ENCODE results near the gene NSMCE4A. TPM values are rescaled to one million over a fixed set of nuclear protein-coding genes. Genes with fewer than 3 reads are reported as not detected.
A peak's percentile ranks its signal among the peaks of the same experiment; 100 is the strongest.
"Not testable (repeated sequence)": the region's sequence is repeated elsewhere in the genome, so short reads cannot be mapped to it uniquely, and the experiment has no call there.

NSMCE4A gene
- total RNA-seq, 6 experiments from 2014 or later: 17.0 to 46.5 (median 30.6) TPM

- no peaks in the 10 kb centered on the region for H3K27me3 ChIP-seq
- no peaks in the 10 kb centered on the region for H3K36me3 ChIP-seq
- H3K4me3 ChIP-seq: no peak overlapping the region
- H3K9me3 ChIP-seq: no peaks in the 10 kb centered on the region
- 68% methylated on average over 2 of the region's 3 CpGs for WGBS (ENCODE audit: insufficient coverage, low coverage, low lambda C conversion rate, missing lambda C conversion rate)
- ATAC-seq (no peak), DNase-seq (no peak)
- intact Hi-C loops (cut with DNase I): no loop called here
- H3K4me1 ChIP-seq: peaks cover 0 to under 1% (median under 1%) of the 10 kb centered on the region in 4 donors
- TF ChIP-seq POLR2A (IDR thresholded peaks at IDR 0.05): no peak
- TF ChIP-seq, protein P1, sequence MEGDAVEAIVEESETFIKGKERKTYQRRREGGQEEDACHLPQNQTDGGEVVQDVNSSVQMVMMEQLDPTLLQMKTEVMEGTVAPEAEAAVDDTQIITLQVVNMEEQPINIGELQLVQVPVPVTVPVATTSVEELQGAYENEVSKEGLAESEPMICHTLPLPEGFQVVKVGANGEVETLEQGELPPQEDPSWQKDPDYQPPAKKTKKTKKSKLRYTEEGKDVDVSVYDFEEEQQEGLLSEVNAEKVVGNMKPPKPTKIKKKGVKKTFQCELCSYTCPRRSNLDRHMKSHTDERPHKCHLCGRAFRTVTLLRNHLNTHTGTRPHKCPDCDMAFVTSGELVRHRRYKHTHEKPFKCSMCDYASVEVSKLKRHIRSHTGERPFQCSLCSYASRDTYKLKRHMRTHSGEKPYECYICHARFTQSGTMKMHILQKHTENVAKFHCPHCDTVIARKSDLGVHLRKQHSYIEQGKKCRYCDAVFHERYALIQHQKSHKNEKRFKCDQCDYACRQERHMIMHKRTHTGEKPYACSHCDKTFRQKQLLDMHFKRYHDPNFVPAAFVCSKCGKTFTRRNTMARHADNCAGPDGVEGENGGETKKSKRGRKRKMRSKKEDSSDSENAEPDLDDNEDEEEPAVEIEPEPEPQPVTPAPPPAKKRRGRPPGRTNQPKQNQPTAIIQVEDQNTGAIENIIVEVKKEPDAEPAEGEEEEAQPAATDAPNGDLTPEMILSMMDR (IDR thresholded peaks at IDR 0.05): no peak
- no peak overlapping the region for H3K27ac ChIP-seq
Measured at GRCh38 chr10:121941532-121941931, 33.5 kb downstream of the NSMCE4A start.

DNA sequence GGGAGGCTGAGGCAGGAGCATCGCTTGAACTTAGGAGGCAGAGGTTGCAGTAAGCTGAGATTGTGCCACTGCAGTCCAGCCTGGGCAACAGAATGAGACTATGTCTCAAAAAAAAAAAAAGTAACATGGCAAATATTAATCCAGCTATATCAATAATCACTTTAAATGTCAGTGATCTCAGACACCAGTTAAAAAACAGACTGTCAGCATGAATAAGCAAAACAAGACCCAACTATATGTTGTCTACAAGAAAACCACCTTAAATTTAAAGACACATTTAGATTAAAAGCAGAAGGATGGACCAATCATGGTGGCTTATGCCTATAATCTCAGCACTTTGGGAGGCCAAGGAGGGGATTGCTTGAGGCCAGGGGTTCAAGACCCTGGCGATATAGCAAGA, 38.7 kb downstream of the NSMCE4A start:
- Histone ChIP-seq H3K9me3 (no peaks in the 10 kb centered on the region), H3K27me3 (no peaks in the 10 kb centered on the region), H3K4me3 (no peak overlapping the region), H3K4me1 (peaks cover 0 to 16% (median 4%) of the 10 kb centered on the region in 4 donors), H3K36me3 (no peaks in the 10 kb centered on the region), H3K27ac (peak overlapping the region in 2 of 3 donors; percentile 57 to 61)
- TF ChIP-seq POLR2A (IDR thresholded peaks at IDR 0.05): no peak
- intact Hi-C loops (cut with DNase I): no loop called here
- no peak for DNase-seq
- peak; percentile 7 to 41 (median 20) for ATAC-seq
- WGBS (ENCODE audit: insufficient coverage, low coverage, low lambda C conversion rate, missing lambda C conversion rate): 64% methylated on average over 1 of the region's 2 CpGs

DNA sequence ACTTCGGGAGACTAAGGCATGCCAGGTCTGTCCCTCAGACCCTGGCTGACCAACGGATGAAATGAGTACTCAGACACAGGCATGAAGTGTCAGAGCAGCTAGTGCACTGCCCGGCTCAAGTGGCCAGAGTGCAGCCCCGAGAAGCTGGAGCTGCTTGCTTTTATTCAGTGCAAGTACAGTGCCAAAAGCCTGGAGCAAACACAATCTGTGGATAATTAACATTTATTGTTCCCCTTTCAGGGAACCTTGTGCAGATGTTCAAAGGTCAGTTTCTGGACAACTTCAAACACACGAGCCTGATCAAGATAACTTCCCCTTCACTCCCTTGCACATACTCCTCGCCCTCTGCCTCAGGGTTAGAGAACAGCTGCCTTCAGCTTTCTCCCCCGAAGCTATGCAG, 39.3 kb downstream of the NSMCE4A start:
- peak overlapping the region in 2 of 3 donors; percentile 57 to 61 for H3K27ac ChIP-seq
- peak; percentile 44 to 83 (median 74) for DNase-seq
- no peaks in the 10 kb centered on the region for H3K27me3 ChIP-seq
- no peak for TF ChIP-seq POLR2A (IDR thresholded peaks at IDR 0.05)
- TF ChIP-seq, protein P1 (IDR thresholded peaks at IDR 0.05): no peak
- no peak overlapping the region for H3K4me3 ChIP-seq
- H3K9me3 ChIP-seq: no peaks in the 10 kb centered on the region
- intact Hi-C loops (cut with DNase I): no loop called here
- 17% methylated on average over 3 of the region's 7 CpGs for WGBS (ENCODE audit: insufficient coverage, low coverage, low lambda C conversion rate, missing lambda C conversion rate)
- ATAC-seq: peak; percentile 92 to 96 (median 92)
- no peaks in the 10 kb centered on the region for H3K36me3 ChIP-seq
- H3K4me1 ChIP-seq: peaks cover 0 to 20% (median 4%) of the 10 kb centered on the region in 4 donors

DNA sequence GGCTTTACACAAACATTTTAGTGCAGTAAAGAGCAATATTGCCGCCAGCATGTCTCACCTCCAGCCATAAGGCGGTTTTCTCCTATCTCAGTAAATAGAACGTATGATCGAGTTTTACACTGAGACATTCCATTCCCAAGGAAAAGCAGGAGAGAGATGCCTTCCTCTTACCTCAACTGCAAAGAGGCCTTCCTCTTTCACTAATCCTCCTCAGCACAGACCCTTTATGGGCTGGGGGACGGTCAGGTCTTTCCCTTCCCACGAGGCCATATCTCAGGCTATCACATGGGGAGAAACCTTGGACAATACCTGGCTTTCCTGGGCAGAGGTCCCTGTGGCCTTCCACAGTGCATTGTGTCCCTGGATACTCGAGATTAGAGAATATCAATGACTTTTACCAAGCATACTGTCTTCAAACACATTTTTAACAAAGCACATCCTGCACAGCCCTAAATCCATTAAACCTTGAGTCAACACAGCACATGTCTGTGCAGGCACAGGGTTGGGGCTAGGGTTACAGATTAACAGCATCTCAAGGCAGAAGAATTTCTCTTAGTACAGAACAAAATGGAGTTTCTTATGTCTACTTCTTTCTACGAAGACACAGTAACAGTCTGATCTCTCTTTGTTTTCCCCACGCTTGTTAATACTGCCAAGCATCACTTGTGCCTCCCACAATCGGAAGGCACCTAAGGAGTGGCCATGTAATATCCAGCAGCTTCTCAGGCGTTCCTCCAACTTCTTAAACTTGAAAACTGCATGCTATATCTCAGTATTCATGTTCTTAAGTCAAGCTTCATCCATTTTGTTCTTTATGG, 44.5 kb downstream of the NSMCE4A start:
- WGBS (ENCODE audit: insufficient coverage, low coverage, low lambda C conversion rate, missing lambda C conversion rate): 66% methylated on average over 9 of the region's 11 CpGs
- H3K27ac ChIP-seq; intact Hi-C loops (cut with DNase I): not testable (repeated sequence)

DNA sequence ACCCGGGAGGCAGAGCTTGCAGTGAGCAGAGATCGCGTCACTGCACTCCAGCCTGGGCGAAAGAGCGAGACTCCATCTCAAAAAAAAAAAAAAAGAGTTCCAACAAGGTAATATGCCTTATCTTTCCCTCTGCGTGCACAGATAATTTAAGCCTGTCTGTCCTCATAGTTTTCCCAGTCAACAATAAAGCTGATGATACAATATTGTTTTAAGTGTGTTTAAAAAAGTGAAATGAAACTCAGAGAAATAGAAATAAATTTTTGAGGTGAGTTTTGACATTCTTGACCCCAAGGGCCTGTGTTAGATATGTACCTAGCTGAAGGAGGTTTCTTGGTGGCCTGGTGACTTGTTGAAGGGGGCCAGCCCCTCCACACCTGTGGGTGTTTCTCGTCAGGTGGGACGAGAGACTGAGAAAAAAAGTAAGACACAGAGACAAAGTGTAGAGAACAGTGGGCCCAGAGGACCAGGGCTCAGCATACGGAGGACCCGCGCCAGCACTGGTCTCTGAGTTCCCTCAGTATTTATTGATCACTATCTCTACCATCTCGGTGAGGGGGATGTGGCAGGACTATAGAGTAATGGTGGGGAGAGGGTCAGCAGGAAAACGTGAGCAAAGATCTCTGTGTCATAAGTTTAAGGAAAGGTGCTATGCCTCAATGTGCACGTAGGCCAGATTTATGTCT, 45.3 kb downstream of the NSMCE4A start:
- ATAC-seq; H3K9me3 ChIP-seq; H3K27ac ChIP-seq; H3K27me3 ChIP-seq; intact Hi-C loops (cut with DNase I); DNase-seq; H3K4me3 ChIP-seq; H3K36me3 ChIP-seq: not testable (repeated sequence)
- WGBS (ENCODE audit: insufficient coverage, low coverage, low lambda C conversion rate, missing lambda C conversion rate): 86% methylated on average over 13 of the region's 14 CpGs
- H3K4me1 ChIP-seq: peaks cover 0 to 42% (median 8%) of the 10 kb centered on the region in 4 donors

More for the DNA sequence above, 44.5 kb downstream of the NSMCE4A start:
- peaks cover 0 to 47% (median 8%) of the 10 kb centered on the region in 4 donors for H3K4me1 ChIP-seq
- ATAC-seq, DNase-seq, H3K9me3 ChIP-seq, H3K27me3 ChIP-seq, H3K4me3 ChIP-seq, H3K36me3 ChIP-seq: not testable (repeated sequence)

DNA sequence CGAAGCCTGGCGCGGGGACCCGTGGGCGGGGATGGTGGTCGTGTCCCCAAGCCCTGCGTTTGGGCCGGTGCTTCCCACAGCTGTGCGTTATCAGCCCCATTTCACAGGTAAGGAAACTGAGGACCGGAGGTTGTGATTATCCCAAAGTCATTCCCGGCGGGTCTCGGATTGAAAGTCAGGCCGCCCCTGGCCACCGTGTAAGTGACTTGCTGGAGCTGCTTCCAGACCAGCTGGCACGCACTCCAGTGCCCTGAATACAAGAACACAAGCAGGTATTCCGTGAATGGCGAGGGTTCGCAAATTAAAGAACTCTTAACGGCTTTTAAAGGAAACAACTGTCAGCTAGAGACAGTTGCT, 46.5 kb downstream of the NSMCE4A start:
- Histone ChIP-seq H3K27me3 (no peaks in the 10 kb centered on the region), H3K9me3 (no peaks in the 10 kb centered on the region), H3K4me1 (peaks cover 0 to 41% (median 8%) of the 10 kb centered on the region in 4 donors), H3K36me3 (no peaks in the 10 kb centered on the region), H3K4me3 (peak overlapping the region; percentile 92 to 95 (median 93)), H3K27ac (peak overlapping the region; percentile 97 to 99 (median 98))
- TF ChIP-seq, protein P1 (IDR thresholded peaks at IDR 0.05): no peak
- no peak for TF ChIP-seq POLR2A (IDR thresholded peaks at IDR 0.05)
- intact Hi-C loops (cut with DNase I): no loop called here
- ATAC-seq (peak; percentile 19 to 40 (median 32)), DNase-seq (peak in 2 of 3 donors; percentile 63 to 66)
- 2% methylated on average over 10 of the region's 20 CpGs for WGBS (ENCODE audit: insufficient coverage, low coverage, low lambda C conversion rate, missing lambda C conversion rate)
